C1 segment of cervical spinal cord (tissue), 14 donors: ENCODE measurements around the gene GPC6.

ENCODE experiments used
- DNase-seq, 14 donors: peaks; one replicate each; lab custom pipeline; 2025; lab: John Stamatoyannopoulos, UW

GPC6 gene

GRCh38 chr13:93774506-93774905, 547.9 kb downstream of the GPC6 start:
- no peak for DNase-seq

- DNase-seq, result no peak
Observed at GRCh38 chr13:93775027-93775426, 548.4 kb downstream of the GPC6 start.

GRCh38 chr13:93775507-93776108, 549.0 kb downstream of the GPC6 start:
- DNase-seq, result no peak

GRCh38 chr13:93776936-93777335, 550.3 kb downstream of the GPC6 start:
- DNase-seq, result no peak

GRCh38 chr13:93777504-93777903, 550.9 kb downstream of the GPC6 start:
- no peak for DNase-seq

- no peak for DNase-seq
Observed at GRCh38 chr13:93778548-93778947, 551.9 kb downstream of the GPC6 start.

GRCh38 chr13:93784191-93784590, 557.6 kb downstream of the GPC6 start:
- DNase-seq, result no peak

GRCh38 chr13:93786846-93787489, 560.4 kb downstream of the GPC6 start:
- DNase-seq, result no peak

GRCh38 chr13:93788456-93788855, 561.8 kb downstream of the GPC6 start:
- DNase-seq, result no peak

- DNase-seq, result no peak
Observed at GRCh38 chr13:93789058-93789457, 562.5 kb downstream of the GPC6 start.

GRCh38 chr13:93794197-93794885, 567.7 kb downstream of the GPC6 start:
- DNase-seq, result no peak

GRCh38 chr13:93797463-93797862, 570.9 kb downstream of the GPC6 start:
- DNase-seq, result no peak

GRCh38 chr13:93800342-93800741, 573.7 kb downstream of the GPC6 start:
- DNase-seq, result no peak

GRCh38 chr13:93805736-93806135, 579.1 kb downstream of the GPC6 start:
- DNase-seq, result no peak

- no peak for DNase-seq
Observed at GRCh38 chr13:93806861-93807260, 580.3 kb downstream of the GPC6 start.

GRCh38 chr13:93810264-93810663, 583.7 kb downstream of the GPC6 start:
- no peak for DNase-seq

GRCh38 chr13:93811071-93811737, 584.6 kb downstream of the GPC6 start:
- DNase-seq, result no peak

GRCh38 chr13:93811738-93812112, 585.1 kb downstream of the GPC6 start:
- DNase-seq, result no peak

- no peak for DNase-seq
Observed at GRCh38 chr13:93814658-93815057, 588.1 kb downstream of the GPC6 start.

GRCh38 chr13:93818345-93818744, 591.7 kb downstream of the GPC6 start:
- no peak for DNase-seq

- DNase-seq, result no peak
Observed at GRCh38 chr13:93819331-93819890, 592.8 kb downstream of the GPC6 start.

GRCh38 chr13:93824286-93824685, 597.7 kb downstream of the GPC6 start:
- DNase-seq, result no peak
